Effector CD8-positive, alpha-beta T cell (primary cell): ENCODE measurements around the gene ACTR1A.
"Not testable (repeated sequence)": the region's sequence is repeated elsewhere in the genome, so short reads cannot be mapped to it uniquely, and the experiment has no call there.

Source experiments
- DNase-seq: peaks from one replicate; lab custom pipeline; 2025; lab: John Stamatoyannopoulos, UW

ACTR1A gene

DNA sequence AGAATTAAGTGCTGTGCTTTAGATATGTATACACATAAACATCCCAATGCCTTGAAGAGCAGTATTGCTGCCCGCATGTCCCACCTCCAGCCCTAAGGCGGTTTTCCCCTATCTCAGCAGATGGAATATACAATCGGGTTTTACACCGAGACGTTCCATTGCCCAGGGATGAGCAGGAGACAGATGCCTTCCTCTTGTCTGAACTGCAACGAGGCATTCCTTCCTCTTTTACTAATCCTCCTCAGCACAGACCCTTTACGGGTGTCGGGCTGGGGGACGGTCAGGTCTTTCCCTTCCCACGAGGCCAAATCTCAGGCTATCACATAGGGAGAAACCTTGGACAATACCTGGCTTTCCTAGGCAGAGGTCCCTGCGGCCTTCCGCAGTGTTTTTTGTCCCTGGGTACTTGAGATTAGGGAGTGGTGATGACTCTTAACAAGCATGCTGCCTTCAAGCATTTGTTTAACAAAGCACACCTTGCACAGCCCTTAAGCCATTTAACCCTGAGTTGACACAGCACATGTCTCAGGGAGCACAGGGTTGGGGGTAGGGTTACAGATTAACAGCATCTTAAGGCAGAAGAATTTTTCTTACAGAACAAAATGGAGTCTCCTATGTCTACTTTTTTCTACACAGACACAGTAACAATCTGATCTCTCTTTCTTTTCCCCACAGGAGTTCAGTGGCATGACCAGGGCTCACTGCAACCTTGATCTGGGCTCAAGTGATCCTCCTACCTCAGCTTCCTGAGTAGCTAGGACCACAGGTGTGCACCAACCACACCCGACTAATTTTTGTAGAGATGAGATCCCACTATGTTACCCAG, 47.6 kb downstream of the ACTR1A start:
- not testable (repeated sequence) for DNase-seq

DNA sequence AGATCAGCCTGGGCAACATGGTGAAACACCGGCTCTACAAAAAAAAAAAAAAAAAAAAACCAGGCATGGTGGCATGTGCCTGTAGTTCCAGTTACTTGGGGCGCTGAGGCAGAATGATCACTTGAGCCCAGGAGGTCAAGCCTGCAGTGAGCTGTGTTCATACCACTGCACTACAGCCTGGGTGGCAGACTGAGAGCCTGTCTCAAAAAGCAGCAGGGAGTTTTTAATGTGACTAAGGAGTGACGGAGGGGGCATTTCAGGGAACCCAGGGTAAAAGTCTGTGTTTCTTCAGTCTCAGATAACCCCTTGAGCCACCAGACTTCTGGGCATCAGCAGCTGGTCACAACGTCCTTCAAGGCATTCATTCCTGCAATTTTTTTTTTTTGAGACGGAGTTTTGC, 49.0 kb downstream of the ACTR1A start:
- DNase-seq, result no peak

DNA sequence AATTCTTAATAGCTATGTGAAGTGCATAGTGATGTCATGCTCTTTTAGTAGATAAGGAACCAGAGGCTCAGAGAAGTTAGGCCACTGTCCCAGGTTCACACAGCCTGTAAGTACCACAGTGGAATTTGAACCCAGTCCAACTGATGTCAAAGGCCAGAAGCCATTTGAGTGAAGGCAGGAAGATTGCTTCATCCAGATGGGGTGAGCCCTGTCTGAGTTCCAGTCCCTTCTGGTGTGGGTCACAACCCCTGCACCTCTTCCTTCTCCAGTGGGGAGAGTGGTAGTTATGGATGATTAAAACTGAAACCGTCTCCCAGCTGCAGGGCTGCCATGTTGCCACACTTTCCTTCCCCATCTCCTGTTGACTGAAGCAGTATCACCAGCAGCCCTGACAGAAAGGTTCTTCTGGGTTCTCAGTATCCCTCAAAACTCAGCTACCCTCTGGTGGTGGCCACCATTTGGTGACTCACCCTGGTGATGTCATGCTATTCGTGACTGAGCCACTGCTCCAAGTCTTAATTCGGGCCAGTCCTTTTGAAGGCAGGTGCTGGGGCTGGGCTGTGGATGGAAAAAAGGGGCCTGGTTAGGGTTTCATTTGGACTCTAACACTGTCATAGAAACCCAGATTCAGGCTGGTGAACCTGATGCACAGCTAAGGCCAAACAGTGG, 49.7 kb downstream of the ACTR1A start:
- DNase-seq, result no peak

- no peak for DNase-seq
Measured at GRCh38 chr10:102451105-102451969, 51.2 kb downstream of the ACTR1A start, which contains the start of gene C10orf95. Gene C10orf95, minus strand, starts transcription at chr10:102451543. Its CDS starts 450 bp downstream, at chr10:102451093.

- peak; percentile 70 for DNase-seq
Measured at GRCh38 chr10:102450374-102451104, 52.0 kb downstream of the ACTR1A start.

DNA sequence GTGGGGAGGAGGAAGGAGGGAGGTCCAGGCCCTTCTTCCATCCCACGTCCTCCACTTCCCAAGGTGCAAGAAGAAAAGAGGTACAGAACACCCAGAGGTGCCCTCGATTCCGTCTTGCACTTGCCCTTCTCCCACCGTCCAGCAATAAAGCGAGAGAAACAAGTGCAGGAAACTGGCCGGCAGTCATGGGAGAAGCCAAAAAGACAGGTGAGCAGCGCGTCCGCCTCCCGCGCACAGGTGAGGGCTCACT, 52.5 kb downstream of the ACTR1A start:
- DNase-seq, result no peak

DNA sequence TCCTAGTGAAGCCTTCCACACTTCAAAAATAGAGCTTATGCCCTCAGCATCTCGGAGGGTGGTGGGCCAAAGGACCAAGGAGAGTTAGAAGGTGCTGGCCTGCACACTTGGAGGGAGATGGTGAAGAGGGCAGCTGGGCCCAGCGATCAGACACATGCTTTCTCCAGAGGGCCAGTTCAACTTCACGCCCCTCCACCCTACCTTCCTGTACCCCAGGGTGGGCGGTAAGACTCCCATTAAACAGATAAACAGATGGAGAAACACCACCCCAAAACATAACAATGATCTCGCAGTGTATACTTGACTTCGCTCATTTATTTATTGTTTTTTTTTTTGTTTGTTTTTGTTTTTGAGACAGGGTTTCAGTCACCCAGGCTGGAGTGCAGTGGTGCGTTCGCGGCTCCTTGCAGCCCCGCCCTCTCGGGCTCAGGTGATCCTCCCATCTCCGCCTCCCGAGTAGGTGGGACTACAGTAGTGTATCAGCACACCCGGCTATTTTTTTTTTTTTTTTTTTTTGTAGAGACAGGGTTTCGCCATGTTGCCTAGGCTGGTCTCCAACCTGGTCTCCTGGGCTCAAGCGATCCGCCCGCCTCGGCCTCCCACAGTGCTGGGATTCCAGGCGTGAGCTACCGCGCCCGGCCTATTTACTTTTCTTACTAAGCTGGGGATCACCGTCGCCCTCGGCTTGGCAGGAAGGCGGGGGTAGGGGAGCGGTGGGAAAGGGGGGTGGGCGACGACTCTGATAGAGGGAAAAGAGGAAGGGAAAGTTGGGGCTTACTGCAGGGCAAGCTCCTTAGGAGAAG, 53.0 kb downstream of the ACTR1A start:
- peak; percentile 72 for DNase-seq

- DNase-seq, result no peak
Measured at GRCh38 chr10:102444851-102445250, 57.7 kb downstream of the ACTR1A start.

DNA sequence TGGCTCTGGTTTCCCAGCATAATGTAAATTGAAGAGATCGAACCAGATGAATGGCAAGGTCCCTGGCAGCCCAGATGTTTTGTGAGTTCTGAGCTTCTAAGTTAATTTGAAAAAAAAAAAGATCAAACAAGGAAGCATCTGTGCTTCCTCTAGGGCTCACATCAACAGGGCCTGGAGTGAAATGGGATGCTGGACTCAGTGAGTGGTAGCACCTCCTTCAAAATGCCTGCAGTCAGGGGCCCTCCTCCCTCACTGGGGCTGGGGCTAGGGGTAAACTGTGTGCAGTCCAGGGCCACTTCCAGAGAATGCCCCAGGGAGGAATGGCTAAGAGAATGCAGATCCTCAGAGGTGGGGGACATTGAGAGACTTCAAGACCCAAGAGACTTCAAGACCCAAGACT, 64.1 kb downstream of the ACTR1A start:
- no peak for DNase-seq

- no peak for DNase-seq
Measured at GRCh38 chr10:102437515-102437914, 65.0 kb downstream of the ACTR1A start.

DNA sequence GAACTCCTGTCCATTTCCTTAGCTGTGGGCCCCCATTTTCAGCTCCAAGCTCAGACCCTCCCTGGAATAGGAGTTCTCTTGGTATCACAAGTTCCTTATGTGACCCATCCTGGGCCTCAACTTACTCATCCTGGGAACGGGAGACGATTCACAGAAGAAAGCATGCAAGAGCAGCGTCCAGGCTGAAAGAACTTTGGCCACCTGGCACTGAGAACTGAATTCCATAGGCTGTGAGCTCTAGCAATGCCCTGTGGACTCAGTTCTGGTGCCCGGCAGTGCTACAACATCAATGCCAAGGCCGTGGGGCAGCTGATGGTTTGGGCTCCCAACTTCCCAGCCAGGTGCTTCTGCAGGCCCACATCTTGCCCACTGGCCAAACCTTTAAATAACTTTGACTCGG, 66.2 kb downstream of the ACTR1A start:
- no peak for DNase-seq

DNA sequence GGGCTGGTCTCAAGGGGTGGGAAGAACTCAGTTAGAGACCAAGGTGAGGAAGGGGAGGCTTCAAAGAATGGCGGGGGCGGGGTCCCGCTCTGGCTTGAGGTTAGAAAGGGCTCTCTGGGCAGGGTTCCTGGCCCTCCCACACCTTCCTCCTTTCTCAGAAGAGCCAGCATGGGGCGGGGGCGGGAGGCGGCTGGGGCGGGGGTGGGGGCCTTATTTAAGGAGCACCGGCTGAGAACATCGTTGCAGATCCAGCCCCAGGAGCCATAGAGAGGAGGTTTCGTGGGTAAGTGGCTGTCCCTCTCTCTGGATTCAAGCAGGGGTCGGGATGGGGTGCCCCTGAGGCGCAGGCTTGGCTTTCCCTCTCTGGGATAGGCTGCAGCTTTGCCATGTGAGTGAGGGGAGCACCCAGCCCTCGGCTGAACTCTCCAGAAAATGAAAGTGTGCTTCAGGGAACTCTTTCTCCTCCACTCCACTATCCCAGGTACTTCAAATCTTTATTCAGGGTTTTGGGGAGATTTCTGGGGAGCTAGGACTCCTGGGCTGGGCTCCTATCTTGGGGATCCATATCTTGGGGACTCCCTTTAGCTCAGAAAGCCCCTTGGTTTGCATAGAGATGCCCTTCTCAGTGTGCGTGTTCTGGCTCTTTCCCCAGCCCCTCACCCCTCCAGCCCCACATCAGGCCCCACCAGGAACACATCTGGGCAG, 66.8 kb downstream of the ACTR1A start:
- no peak for DNase-seq

DNA sequence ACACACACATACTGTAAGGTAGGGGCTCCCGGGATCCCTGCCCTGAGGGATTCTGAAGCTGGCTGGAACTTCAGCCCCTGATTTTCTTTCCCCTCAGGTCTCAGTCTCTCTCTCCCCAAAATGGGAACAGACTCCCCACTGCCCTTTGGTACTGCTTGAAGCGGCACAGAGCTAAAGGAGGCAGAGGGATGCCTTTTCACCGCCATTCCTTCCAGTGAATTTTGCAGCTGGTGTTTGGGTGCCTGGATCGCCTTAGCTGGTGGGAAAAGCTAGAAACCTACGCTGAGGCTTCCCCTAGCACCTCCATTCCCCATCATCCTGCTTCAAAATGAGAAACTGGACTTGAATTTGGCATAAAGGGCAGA, 67.4 kb downstream of the ACTR1A start:
- DNase-seq, result no peak

GRCh38 chr10:102434394-102435132, 67.9 kb downstream of the ACTR1A start:
- DNase-seq, result no peak

DNA sequence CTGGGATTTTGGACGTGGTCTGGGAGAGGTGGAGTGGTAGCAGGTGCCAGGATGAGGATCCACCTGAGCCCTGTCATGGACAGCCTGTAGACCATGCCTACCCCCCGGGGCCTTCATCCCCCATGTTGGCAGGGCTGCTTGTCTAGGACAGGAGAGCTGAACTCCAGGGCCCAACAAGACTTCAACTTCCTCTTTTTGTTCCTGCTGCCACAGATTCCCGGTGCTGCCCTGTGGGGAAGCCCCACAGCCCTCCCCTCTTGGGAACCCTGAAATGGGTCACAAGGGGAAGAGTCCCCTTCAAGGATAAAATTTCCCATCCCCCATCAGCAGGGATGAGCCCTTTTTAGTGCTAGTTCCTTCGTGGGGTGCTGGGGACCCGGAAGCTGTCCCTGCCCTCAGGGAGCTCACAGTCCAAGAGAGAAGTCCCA, 68.9 kb downstream of the ACTR1A start:
- no peak for DNase-seq

GRCh38 chr10:102432162-102432950, 70.2 kb downstream of the ACTR1A start, which contains the start of gene CUEDC2:
Gene CUEDC2, minus strand, starts transcription at chr10:102432574. Its CDS starts 7,386 bp downstream, at chr10:102425188.
- DNase-seq, result peak; percentile 94

DNA sequence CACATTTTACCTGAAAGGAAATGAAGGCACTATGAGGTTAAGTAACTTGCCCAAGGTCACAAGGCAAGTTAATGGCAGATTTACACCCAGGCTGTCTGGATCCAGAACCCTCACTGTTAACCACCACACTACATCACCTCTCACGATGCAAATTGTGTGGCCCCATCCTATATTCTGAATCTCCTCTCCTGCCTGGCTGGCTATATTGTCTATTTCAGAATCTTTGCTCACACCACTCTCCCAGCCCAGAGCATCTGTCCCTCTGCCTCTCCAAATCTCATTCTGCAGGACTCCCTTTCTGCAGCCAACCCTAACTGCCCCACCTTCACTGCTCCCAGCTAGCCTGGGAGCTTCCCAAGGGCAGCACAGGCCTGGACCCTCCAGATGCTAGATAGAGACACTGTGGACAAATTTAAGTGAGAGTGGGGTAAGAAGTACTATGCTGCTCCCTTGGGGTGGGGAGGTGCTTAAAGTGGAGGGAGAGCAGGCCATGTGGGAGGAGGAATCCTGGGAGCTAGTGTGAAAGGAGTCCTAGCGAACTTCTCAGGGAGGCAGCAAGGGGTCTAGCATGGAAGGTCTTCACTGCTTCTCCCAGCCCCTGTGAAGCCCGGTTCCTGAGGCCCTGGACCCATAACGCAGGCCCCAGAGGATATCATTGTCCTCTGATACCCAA, 70.9 kb downstream of the ACTR1A start:
- no peak for DNase-seq

DNA sequence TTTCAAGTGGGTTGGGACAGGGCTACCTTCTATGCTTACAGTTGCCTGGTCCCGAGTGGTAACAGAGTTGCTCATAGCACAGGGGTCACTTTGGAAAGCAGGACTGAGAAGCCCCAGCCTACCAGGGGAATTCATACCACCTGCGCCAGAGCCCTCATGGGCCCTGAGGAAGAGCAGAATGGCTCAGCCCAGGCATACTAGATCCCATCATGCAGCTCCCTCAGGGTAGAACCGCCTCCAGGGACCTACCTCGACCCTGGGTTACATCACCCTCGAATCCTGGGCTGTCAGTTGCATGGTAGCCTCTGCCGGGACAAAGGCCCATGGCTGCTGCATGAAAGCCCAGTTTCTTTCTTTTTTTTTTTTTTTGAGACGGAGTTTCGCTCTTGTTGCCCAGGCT, 73.0 kb downstream of the ACTR1A start:
- DNase-seq, result no peak
